ENCODE data around the gene ANXA2.

The ANXA2 gene

DNA sequence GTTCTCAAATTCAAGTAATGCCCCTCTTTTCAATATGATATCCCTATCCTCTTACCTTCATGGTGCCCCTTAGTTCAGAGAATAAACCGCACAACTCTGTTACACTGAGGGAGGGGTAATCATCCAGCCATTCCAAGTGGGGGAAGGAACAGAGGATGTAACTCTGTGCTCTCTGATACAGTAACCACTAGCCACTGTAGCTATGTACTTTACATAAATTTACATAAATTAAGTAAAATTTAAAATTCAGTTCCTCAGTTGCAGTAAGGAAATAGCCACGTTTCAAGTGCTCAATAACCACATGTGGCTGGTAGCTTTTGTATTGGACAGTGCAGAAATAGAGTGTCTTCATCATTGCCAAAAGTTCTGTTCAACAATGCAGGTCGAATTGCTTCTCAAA is 90.8 kb downstream of the ANXA2 start:
- no peak for DNase-seq

DNA sequence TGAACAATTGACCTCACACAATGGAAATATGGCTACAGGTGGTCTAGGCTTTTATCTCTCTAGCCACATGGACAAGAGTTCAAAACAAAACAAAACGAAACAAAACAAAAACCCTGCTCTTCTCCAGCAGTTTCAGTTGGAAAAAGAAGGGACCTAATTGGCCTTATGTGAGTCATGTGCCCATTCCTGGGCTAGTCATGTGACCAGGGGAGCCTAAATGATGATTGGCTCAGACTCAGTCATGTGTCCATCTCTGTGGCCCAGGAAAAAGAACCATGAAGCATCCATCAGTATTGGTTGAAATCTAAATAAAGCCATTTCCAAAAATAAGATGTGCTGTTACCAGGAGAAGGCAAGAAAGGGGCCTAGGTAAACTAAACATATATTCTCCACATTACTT is 96.8 kb downstream of the ANXA2 start:
- DNase-seq, result no peak

DNA sequence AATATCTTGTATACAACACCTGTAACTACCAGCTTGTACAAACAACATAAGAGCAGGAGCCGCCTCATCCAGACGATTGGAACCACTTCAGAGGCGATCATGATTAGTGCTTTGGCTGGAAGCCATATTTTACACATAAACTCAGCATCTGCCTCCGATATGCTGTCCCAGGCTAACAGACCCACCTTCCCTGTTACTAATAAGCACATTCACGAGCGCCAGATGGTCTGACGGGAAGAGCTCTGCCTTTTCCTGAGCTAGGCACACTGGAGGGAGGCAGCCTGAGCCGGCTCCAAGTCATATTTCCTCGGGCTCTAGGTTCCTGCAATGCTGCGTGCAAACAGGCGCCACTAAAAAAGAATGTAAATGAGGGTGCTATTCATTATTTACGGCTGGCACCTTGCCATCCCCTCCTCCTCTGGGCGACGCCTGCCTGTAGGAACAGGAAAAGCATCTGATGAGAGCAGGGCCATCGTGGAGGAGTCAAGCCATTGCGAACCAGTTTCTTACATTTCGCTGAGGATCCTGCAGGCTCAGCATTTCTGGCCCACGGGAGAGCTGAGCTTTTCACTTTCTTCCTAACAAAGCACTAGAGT is 98.2 kb downstream of the ANXA2 start:
- DNase-seq, result peak in 43 of 56 donors; percentile 3 to 76 (median 32)
